ENCODE data around the gene PCED1B. TPM values are rescaled to one million over a fixed set of nuclear protein-coding genes. Genes with fewer than 3 reads are reported as not detected.

PCED1B gene
- total RNA-seq, 1 experiment from 2014 or later, result 3.3 TPM

GRCh38 chr12:47251919-47252318, 172.5 kb downstream of the PCED1B start:
- no peak overlapping the region for H3K4me2 ChIP-seq (ENCODE audit: insufficient read depth, insufficient read length, low read length)
- H3K27ac Mint-ChIP-seq, result no peak overlapping the region
- H2BK15ac ChIP-seq (ENCODE audit: low read depth, low read length), result no peak overlapping the region
- H2BK20ac ChIP-seq (ENCODE audit: low read depth, low read length, poor library complexity, severe bottlenecking), result no peak overlapping the region
- no peak overlapping the region for H3K4ac ChIP-seq (ENCODE audit: low read depth, low read length)
- H3K23ac ChIP-seq (ENCODE audit: insufficient read length, low read depth, low read length), result no peak overlapping the region
- no peak overlapping the region for H4K8ac ChIP-seq (replicated peaks; ENCODE audit: insufficient read length, low read depth, low read length)
- H3K9me3 Mint-ChIP-seq, result peaks cover 15 to 22% of the 10 kb centered on the region in 2 experiments
- no peak overlapping the region for H3K14ac ChIP-seq (ENCODE audit: insufficient read depth, low read length)
- H2BK5ac ChIP-seq (ENCODE audit: insufficient read length, low read length), result no peak overlapping the region
- no peaks in the 10 kb centered on the region for H3K79me2 ChIP-seq (ENCODE audit: insufficient read depth, low read length)
- no peak overlapping the region for H4K5ac ChIP-seq (ENCODE audit: insufficient read length, low read depth, low read length)
- no peak for DNase-seq
- no peaks in the 10 kb centered on the region for H3K27me3 ChIP-seq (ENCODE audit: insufficient read depth, low read length)
- no peaks in the 10 kb centered on the region for H3K9me3 ChIP-seq (ENCODE audit: control insufficient read depth, low read depth, low read length)
- no peaks in the 10 kb centered on the region for H3K79me1 ChIP-seq (ENCODE audit: insufficient read depth, low read depth, low read length, poor library complexity, severe bottlenecking)
- no peak overlapping the region for H2AFZ ChIP-seq (ENCODE audit: low read length)
- H3K4me1 ChIP-seq (ENCODE audit: insufficient read depth, low read length), result no peaks in the 10 kb centered on the region; the same call in 1 of the 2 replicates
- no CpG with 5 or more reads among the region's 3 CpGs for WGBS (ENCODE audit: extremely low coverage, insufficient read length, low lambda C conversion rate)
- peaks cover 16 to 18% of the 10 kb centered on the region in 2 experiments for H3K4me1 Mint-ChIP-seq
- no peak overlapping the region for H3K4me3 Mint-ChIP-seq
- no peak overlapping the region for H2BK12ac ChIP-seq (ENCODE audit: insufficient read length, low read depth, low read length)
- no peak overlapping the region for H3K56ac ChIP-seq (ENCODE audit: insufficient read length, low read depth, low read length)
- H3K27ac ChIP-seq (ENCODE audit: insufficient read length, low read depth, low read length), result no peak overlapping the region
- H3K9ac ChIP-seq (ENCODE audit: extremely low read depth, insufficient read length, low read length), result no peak overlapping the region
- H4K91ac ChIP-seq (ENCODE audit: insufficient read length, low read depth, low read length), result no peak overlapping the region
- no peaks in the 10 kb centered on the region for H3K23me2 ChIP-seq (ENCODE audit: insufficient read length, low read depth, low read length, poor library complexity, severe bottlenecking)
- no peak overlapping the region for H2AK5ac ChIP-seq (ENCODE audit: insufficient read length, low read length)
- no peaks in the 10 kb centered on the region for H3K27me3 Mint-ChIP-seq (ENCODE audit: low read depth)
- peaks cover 7 to 16% (median 7%) of the 10 kb centered on the region in 3 experiments for H3K36me3 Mint-ChIP-seq (ENCODE audit: insufficient read depth in 1 of 3, low read depth in 3 of 3)
- H3T11ph ChIP-seq (ENCODE audit: low read length), result no peak overlapping the region
- H2BK120ac ChIP-seq (ENCODE audit: low read depth, low read length, poor library complexity, severe bottlenecking), result no peak overlapping the region
- H3K18ac ChIP-seq (ENCODE audit: insufficient read length, low read depth, low read length), result no peak overlapping the region
- H4K20me1 ChIP-seq (ENCODE audit: control insufficient read depth, insufficient read depth, insufficient read length), result no peaks in the 10 kb centered on the region
- TF ChIP-seq CTCF (conservative IDR thresholded peaks at IDR 0.05), result no peak
